GM23248 (cell line): ENCODE data around the gene KCNQ5. TPM values are rescaled to one million over a fixed set of nuclear protein-coding genes. Genes with fewer than 3 reads are reported as not detected.
A peak's percentile ranks its signal among the peaks of the same experiment; 100 is the strongest.

Source experiments
- DNase-seq: peaks from one replicate; pipeline ENCODE4 v3.0.0-alpha.2; 2015
- H2AFZ ChIP-seq: fragments of 200-600 bp; sonication (generic); 2 replicates; pipeline ENCODE4 v1.6.1; 2016; ENCODE audit warnings: antibody characterized with exemption
- H3F3A ChIP-seq: fragments of 200-600 bp; sonication (generic); 2 replicates; pipeline ENCODE4 v1.6.1; 2016; ENCODE audit warnings: mild to moderate bottlenecking, antibody characterized with exemption, mixed run types; ENCODE audit not compliant: insufficient read depth
- H3K27ac ChIP-seq: fragments of 200-600 bp; sonication (generic); 2 replicates; pipeline ENCODE4 v1.5.1; 2016; ENCODE audit warnings: mild to moderate bottlenecking
- H3K27me3 ChIP-seq: fragments of 200-600 bp; sonication (generic); replicated peaks from 2 replicates; pipeline ENCODE4 v1.6.1; 2016; ENCODE audit warnings: mild to moderate bottlenecking; ENCODE audit not compliant: insufficient read depth
- H3K36me3 ChIP-seq: fragments of 200-600 bp; sonication (generic); 2 replicates; pipeline ENCODE4 v1.6.1; 2016; ENCODE audit warnings: low read depth, mild to moderate bottlenecking
- H3K4me1 ChIP-seq: fragments of 200-600 bp; sonication (generic); 2 replicates; pipeline ENCODE4 v1.6.1; 2016; ENCODE audit warnings: mild to moderate bottlenecking; ENCODE audit not compliant: insufficient read depth
- H3K4me2 ChIP-seq: fragments of 200-600 bp; sonication (generic); one replicate; pipeline ENCODE4 v1.6.1; 2016; ENCODE audit warnings: mild to moderate bottlenecking; ENCODE audit not compliant: unreplicated experiment
- H3K4me3 ChIP-seq: fragments of 200-600 bp; sonication (generic); 2 replicates; pipeline ENCODE4 v1.5.1; 2016; ENCODE audit warnings: mild to moderate bottlenecking
- H3K79me2 ChIP-seq: fragments of 200-600 bp; sonication (generic); 2 replicates; pipeline ENCODE4 v1.6.1; 2016; ENCODE audit warnings: mild to moderate bottlenecking; ENCODE audit not compliant: insufficient read depth
- H3K9ac ChIP-seq: fragments of 200-600 bp; sonication (generic); 2 replicates; pipeline ENCODE4 v1.6.1; 2016; ENCODE audit warnings: mild to moderate bottlenecking
- H3K9me2 ChIP-seq: fragments of 200-600 bp; sonication (generic); 2 replicates; pipeline ENCODE4 v1.6.1; 2016; ENCODE audit warnings: mixed run types, mild to moderate bottlenecking, moderate library complexity; ENCODE audit not compliant: insufficient read depth
- H3K9me3 ChIP-seq: fragments of 200-600 bp; sonication (generic); one replicate; pipeline ENCODE4 v1.6.1; 2017; ENCODE audit warnings: low read depth
- H4K20me1 ChIP-seq: fragments of 200-600 bp; sonication (generic); 2 replicates; pipeline ENCODE4 v1.6.0; 2016; ENCODE audit not compliant: insufficient read depth
- EZH2 ChIP-seq: fragments of 200-600 bp; sonication (generic); IDR thresholded peaks from 2 replicates; pipeline ENCODE4 v1.6.1; 2018; ENCODE audit warnings: antibody characterized with exemption, mild to moderate bottlenecking; ENCODE audit not compliant: insufficient read depth, poor library complexity, severe bottlenecking
- EZH2phosphoT487 ChIP-seq: fragments of 200-600 bp; sonication (generic); IDR thresholded peaks from 2 replicates; pipeline ENCODE4 v1.6.1; 2018; ENCODE audit warnings: antibody characterized with exemption, moderate library complexity, mild to moderate bottlenecking, low read depth; ENCODE audit not compliant: insufficient read depth
- WGBS, 2 experiments: methylation state at CpG; one replicate each; pipeline ENCODE4 v1.1.6; 2015 to 2017; ENCODE audit warnings: low lambda C conversion rate in 2 of 2, low coverage in 1 of 2; ENCODE audit errors: missing lambda C conversion rate in 2 of 2; 5-methylcytosine and 5-hydroxymethylcytosine counted together
- in situ Hi-C: fragments of 300-500 bp; cut with MboI; formaldehyde crosslinking; loops from 2 replicates; pipeline ENCODE4 v1.15.0; 2020
- polyA plus RNA-seq: library from polyadenylated mRNA; unstranded; fragments of >200 nt; fragmentation: Nextera tagmentation; extraction: Ambion mirVana; gene quantifications from 2 replicates; pipeline ENCODE4 v1.2.1, GENCODE V29; 2016
- total RNA-seq: library from RNA; depleted of rRNA; stranded (reverse); fragments of >200 nt; shearing (Covaris generic); gene quantifications from 2 replicates; pipeline ENCODE4 v1.2.3, GENCODE V29; 2014

The KCNQ5 gene
- total and polyA plus RNA-seq, 2 experiments from 2014 or later = 5.7 to 10.8 TPM

- H3K9me3 ChIP-seq = no peaks in the 10 kb centered on the region
- in situ Hi-C loops = no loop called here
- H3K27me3 ChIP-seq = no peaks in the 10 kb centered on the region
- no peak overlapping the region for H3K4me3 ChIP-seq
- no peak overlapping the region for H3K4me2 ChIP-seq
- H3K4me1 ChIP-seq = peaks cover 40% of the 10 kb centered on the region
- no peaks in the 10 kb centered on the region for H3F3A ChIP-seq
- H3K36me3 ChIP-seq = no peaks in the 10 kb centered on the region
- H3K9me2 ChIP-seq = no peaks in the 10 kb centered on the region
- H3K9ac ChIP-seq = no peak overlapping the region
- no peak for DNase-seq
- H3K27ac ChIP-seq = no peak overlapping the region
- H3K79me2 ChIP-seq = peaks cover 15% of the 10 kb centered on the region
- TF ChIP-seq EZH2phosphoT487 = no peak
- no peak for TF ChIP-seq EZH2
- no peaks in the 10 kb centered on the region for H4K20me1 ChIP-seq
- no peak overlapping the region for H2AFZ ChIP-seq
Measured at GRCh38 chr6:72721346-72721745, 99.5 kb downstream of the KCNQ5 start.

- in situ Hi-C loops = no loop called here
- H3K36me3 ChIP-seq = no peaks in the 10 kb centered on the region
- 10 to 17% methylated on average over 2 of the region's 2 CpGs for WGBS, 2 experiments
- no peak overlapping the region for H3K9ac ChIP-seq
- no peak overlapping the region for H3K4me2 ChIP-seq
- H3F3A ChIP-seq = no peaks in the 10 kb centered on the region
- no peaks in the 10 kb centered on the region for H3K9me2 ChIP-seq
- H4K20me1 ChIP-seq = no peaks in the 10 kb centered on the region
- DNase-seq = peak; percentile 30
- H3K27me3 ChIP-seq = no peaks in the 10 kb centered on the region
- no peak overlapping the region for H3K4me3 ChIP-seq
- H3K4me1 ChIP-seq = peaks cover 41% of the 10 kb centered on the region
- H2AFZ ChIP-seq = peak overlapping the region; percentile 49
- no peak overlapping the region for H3K27ac ChIP-seq
- H3K79me2 ChIP-seq = peaks cover 22% of the 10 kb centered on the region; the same call in 1 of the 2 replicates
- no peak for TF ChIP-seq EZH2phosphoT487
- TF ChIP-seq EZH2 = no peak
- peaks cover 3% of the 10 kb centered on the region for H3K9me3 ChIP-seq
Measured at GRCh38 chr6:72724545-72724944, 102.7 kb downstream of the KCNQ5 start.

GRCh38 chr6:72728706-72729343 lies 107.0 kb downstream of the KCNQ5 start:
- H3K27ac ChIP-seq = no peak overlapping the region
- DNase-seq = no peak
- WGBS, 2 experiments = 54 to 63% methylated on average over 3 of the region's 3 CpGs
- H2AFZ ChIP-seq = no peak overlapping the region
- H4K20me1 ChIP-seq = no peaks in the 10 kb centered on the region
- in situ Hi-C loops = no loop called here
- no peak overlapping the region for H3K9ac ChIP-seq
- H3K9me2 ChIP-seq = no peaks in the 10 kb centered on the region
- H3K4me3 ChIP-seq = no peak overlapping the region
- no peaks in the 10 kb centered on the region for H3K36me3 ChIP-seq
- no peaks in the 10 kb centered on the region for H3K27me3 ChIP-seq
- no peak overlapping the region for H3K4me2 ChIP-seq
- peaks cover 27% of the 10 kb centered on the region for H3K4me1 ChIP-seq
- no peak for TF ChIP-seq EZH2phosphoT487
- TF ChIP-seq EZH2 = no peak
- peaks cover 3% of the 10 kb centered on the region for H3K9me3 ChIP-seq
- H3F3A ChIP-seq = no peaks in the 10 kb centered on the region; the same call in 1 of the 2 replicates
- peaks cover 26% of the 10 kb centered on the region; the same call in 1 of the 2 replicates for H3K79me2 ChIP-seq

- H3K9me2 ChIP-seq = no peaks in the 10 kb centered on the region
- TF ChIP-seq EZH2 = no peak
- TF ChIP-seq EZH2phosphoT487 = no peak
- peak; percentile 35 for DNase-seq
- H3K79me2 ChIP-seq = peaks cover 17% of the 10 kb centered on the region; the same call in 1 of the 2 replicates
- H4K20me1 ChIP-seq = no peaks in the 10 kb centered on the region
- H3K4me3 ChIP-seq = no peak overlapping the region
- in situ Hi-C loops = no loop called here
- H3K4me1 ChIP-seq = peaks cover 5% of the 10 kb centered on the region; the same call in 1 of the 2 replicates
- no peak overlapping the region for H3K9ac ChIP-seq
- 49 to 51% methylated on average over 2 of the region's 2 CpGs for WGBS, 2 experiments
- no peak overlapping the region for H2AFZ ChIP-seq
- H3K9me3 ChIP-seq = peaks cover 3% of the 10 kb centered on the region
- H3K4me2 ChIP-seq = peak overlapping the region; percentile 9
- no peak overlapping the region for H3K27ac ChIP-seq
- H3K36me3 ChIP-seq = no peaks in the 10 kb centered on the region
- H3F3A ChIP-seq = no peaks in the 10 kb centered on the region; the same call in 1 of the 2 replicates
- no peaks in the 10 kb centered on the region for H3K27me3 ChIP-seq
Measured at GRCh38 chr6:72733045-72733444, 111.2 kb downstream of the KCNQ5 start.

- Histone ChIP-seq H3K9me2 (no peaks in the 10 kb centered on the region), H4K20me1 (no peaks in the 10 kb centered on the region), H3K36me3 (no peaks in the 10 kb centered on the region), H3K79me2 (0 out of 2 replicates have a peak, but pooled peaks cover 12% of the 10 kb centered on the region), H3K9ac (no peak overlapping the region), H3K4me1 (no peaks in the 10 kb centered on the region), H3K27ac (no peak overlapping the region), H3K9me3 (no peaks in the 10 kb centered on the region), H3K4me2 (no peak overlapping the region), H3F3A (no peaks in the 10 kb centered on the region; the same call in 1 of the 2 replicates), H3K4me3 (no peak overlapping the region), H2AFZ (no peak overlapping the region), H3K27me3 (no peaks in the 10 kb centered on the region)
- no peak for TF ChIP-seq EZH2
- no peak for TF ChIP-seq EZH2phosphoT487
- peak; percentile 22 for DNase-seq
- in situ Hi-C loops = no loop called here
- 62 to 73% methylated on average over 4 of the region's 4 CpGs for WGBS, 2 experiments
Measured at GRCh38 chr6:72738091-72738490, 116.2 kb downstream of the KCNQ5 start.
